HepG2 (cell line): ENCODE results near the gene PDLIM4. TPM values are rescaled to one million over a fixed set of nuclear protein-coding genes. Genes with fewer than 3 reads are reported as not detected.
A peak's percentile ranks its signal among the peaks of the same experiment; 100 is the strongest.

Source experiments
- AGO2 ChIP-seq: fragments of 200-400 bp; formaldehyde crosslinking; optimal IDR thresholded peaks from 2 replicates; pipeline ENCODE3; 2017; ENCODE audit warnings: mild to moderate bottlenecking, low read depth, low read length, moderate library complexity
- CENPX ChIP-seq: sonication (generic); formaldehyde crosslinking; IDR thresholded peaks from 2 replicates; pipeline ENCODE4 v1.9.0; 2021; ENCODE audit warnings: mild to moderate bottlenecking, missing genetic modification reagents, moderate library complexity
- CHCHD3 ChIP-seq: sonication (generic); formaldehyde crosslinking; IDR thresholded peaks from 2 replicates; pipeline ENCODE4 v1.8.0; 2022; ENCODE audit warnings: mild to moderate bottlenecking, missing genetic modification reagents, moderate library complexity
- FOXK1 ChIP-seq: sonication (generic); formaldehyde crosslinking; IDR thresholded peaks from 2 replicates; pipeline ENCODE4 v1.4.0; 2020; ENCODE audit warnings: low read depth, missing genetic modification reagents, borderline replicate concordance
- MAX ChIP-seq: IDR thresholded peaks from 2 replicates; pipeline ENCODE4 v1.6.1; 2012; ENCODE audit warnings: inconsistent platforms
- MNT ChIP-seq: fragments of 450-650 bp; IDR thresholded peaks from 2 replicates; pipeline ENCODE4 v1.6.1; 2016
- NFKB2 ChIP-seq: sonication (generic); formaldehyde crosslinking; IDR thresholded peaks from 2 replicates; pipeline ENCODE4 v1.4.0; 2020; ENCODE audit warnings: missing genetic modification reagents, borderline replicate concordance
- NR0B2 ChIP-seq: sonication (generic); formaldehyde crosslinking; IDR thresholded peaks from 2 replicates; pipeline ENCODE4 v1.4.0; 2020; ENCODE audit warnings: mild to moderate bottlenecking, missing genetic modification reagents
- PREB ChIP-seq: sonication (generic); formaldehyde crosslinking; IDR thresholded peaks from 2 replicates; pipeline ENCODE4 v1.4.0; 2020; ENCODE audit warnings: missing genetic modification reagents
- RBM22 ChIP-seq: fragments of 200-400 bp; formaldehyde crosslinking; optimal IDR thresholded peaks from 2 replicates; pipeline ENCODE3; 2017; ENCODE audit warnings: mild to moderate bottlenecking, low read length, moderate library complexity
- RNF2 ChIP-seq: fragments of 450-650 bp; conservative IDR thresholded peaks from 2 replicates; pipeline ENCODE4 v1.6.1; 2016; ENCODE audit warnings: low read depth
- TIGD3 ChIP-seq: sonication (generic); formaldehyde crosslinking; IDR thresholded peaks from 2 replicates; pipeline ENCODE4 v1.5.1; 2020; ENCODE audit warnings: mild to moderate bottlenecking, missing genetic modification reagents, borderline replicate concordance
- TOPORS ChIP-seq: sonication (generic); formaldehyde crosslinking; IDR thresholded peaks from 2 replicates; pipeline ENCODE4 v1.8.0; 2023; ENCODE audit warnings: mild to moderate bottlenecking, missing genetic modification reagents
- WIZ ChIP-seq: sonication (generic); formaldehyde crosslinking; IDR thresholded peaks from 2 replicates; pipeline ENCODE4 v1.5.1; 2020; ENCODE audit warnings: mild to moderate bottlenecking, missing genetic modification reagents
- ZNF101 ChIP-seq: sonication (generic); formaldehyde crosslinking; IDR thresholded peaks from 2 replicates; pipeline ENCODE4 v1.4.0; 2020; ENCODE audit warnings: mild to moderate bottlenecking, low read depth, missing genetic modification reagents, borderline replicate concordance
- ZNF136 ChIP-seq: sonication (generic); formaldehyde crosslinking; IDR thresholded peaks from 2 replicates; pipeline ENCODE4 v1.8.1; 2022; ENCODE audit warnings: low read depth, mild to moderate bottlenecking, moderate library complexity, missing genetic modification reagents
- ZNF274 ChIP-seq: sonication (generic); formaldehyde crosslinking; IDR thresholded peaks from 2 replicates; pipeline ENCODE4 v1.5.1; 2020; ENCODE audit warnings: mild to moderate bottlenecking, missing genetic modification reagents
- ZNF343 ChIP-seq: sonication (generic); formaldehyde crosslinking; IDR thresholded peaks from 2 replicates; pipeline ENCODE4 v1.4.0; 2020; ENCODE audit warnings: mild to moderate bottlenecking, missing genetic modification reagents
- ZNF615 ChIP-seq: sonication (generic); formaldehyde crosslinking; IDR thresholded peaks from 2 replicates; pipeline ENCODE4 v1.5.0; 2020; ENCODE audit warnings: mild to moderate bottlenecking, missing genetic modification reagents, borderline replicate concordance
- ZNF761 ChIP-seq: sonication (generic); formaldehyde crosslinking; conservative IDR thresholded peaks from 2 replicates; pipeline ENCODE4 v1.4.0; 2020; ENCODE audit warnings: mild to moderate bottlenecking, missing genetic modification reagents
- ZNF770 ChIP-seq: sonication (generic); formaldehyde crosslinking; IDR thresholded peaks from 2 replicates; pipeline ENCODE4 v1.5.0; 2020; ENCODE audit warnings: mild to moderate bottlenecking, missing genetic modification reagents
- polyA plus RNA-seq, 8 experiments: library from polyadenylated mRNA; depleted of rRNA in 3 of 8; stranded (reverse) in 7 of 8; unstranded in 1 of 8; fragments of >200 nt; fragmentation: Illumina TruSeq in 4 of 8; extraction: Trizol in 4 of 8; gene quantifications; 2 replicates each; pipeline versions ENCODE4 v1.2.1 to v1.2.3, GENCODE V29; 2011 to 2016; ENCODE audit warnings: low read depth in 4 of 8, missing spikeins in 1 of 8, mixed read lengths in 1 of 8; ENCODE audit not compliant: insufficient read depth in 1 of 8
- total RNA-seq, 5 experiments: library from RNA; depleted of rRNA; stranded (reverse); fragments of >200 nt; fragmentation: Illumina TruSeq; extraction: Trizol; gene quantifications; 2 replicates each; pipeline ENCODE4 v1.2.3, GENCODE V29; 2016; ENCODE audit warnings: low read depth in 1 of 5

Gene PDLIM4
- total and polyA plus RNA-seq, 2 of the 13 experiments (the other 11 are each of a cell fraction or from before 2014, with no cell fraction given): 1.1 to 2.3 TPM

- TF ChIP-seq ZNF761 (CRISPR knock-in tag) (0 out of 2 replicates have a peak, but pooled peaks have one; percentile 34), TIGD3 (CRISPR knock-in tag) (0 out of 2 replicates have a peak, but pooled peaks have one; percentile 25), AGO2 (peak; percentile 59), NFKB2 (CRISPR knock-in tag) (peak; percentile 64; the same call in 1 of the 2 replicates), ZNF615 (CRISPR knock-in tag) (no peak), WIZ (CRISPR knock-in tag) (peak; percentile 53; the same call in 1 of the 2 replicates), TOPORS (CRISPR knock-in tag) (peak; percentile 85; the same call in 1 of the 2 replicates), ZNF343 (CRISPR knock-in tag) (peak; percentile 50; the same call in 1 of the 2 replicates), PREB (no peak), NR0B2 (peak; percentile 24; the same call in 1 of the 2 replicates), CENPX (CRISPR knock-in tag) (no peak), FOXK1 (peak; percentile 23; the same call in 1 of the 2 replicates), ZNF274 (CRISPR knock-in tag) (peak; percentile 78; the same call in 1 of the 2 replicates), RBM22 (no peak), ZNF101 (CRISPR knock-in tag) (no peak), MNT (no peak), RNF2 (no peak), ZNF770 (CRISPR knock-in tag) (peak; percentile 60; the same call in 1 of the 2 replicates), ZNF136 (CRISPR knock-in tag) (0 out of 2 replicates have a peak, but pooled peaks have one; percentile 4), MAX (peak; percentile 81), CHCHD3 (CRISPR knock-in tag) (0 out of 2 replicates have a peak, but pooled peaks have one; percentile 47)
Measured at GRCh38 chr5:132227485-132228240, 29.8 kb upstream of the PDLIM4 start, which contains the start of gene P4HA2 (continued).
